HepG2 (cell line): ENCODE results near the gene ANAPC2. TPM values are rescaled to one million over a fixed set of nuclear protein-coding genes. Genes with fewer than 3 reads are reported as not detected.

Experiments
- AGO1 ChIP-seq: fragments of 200-400 bp; formaldehyde crosslinking; IDR thresholded peaks from 2 replicates; pipeline ENCODE4 v1.6.1; 2017; ENCODE audit warnings: mild to moderate bottlenecking, low read depth, low read length, moderate library complexity; ENCODE audit not compliant: poor library complexity, severe bottlenecking
- HDAC1 ChIP-seq: sonication (generic); formaldehyde crosslinking; IDR thresholded peaks from 2 replicates; pipeline ENCODE4 v1.5.1; 2020; ENCODE audit warnings: mild to moderate bottlenecking, missing genetic modification reagents
- HNF4G ChIP-seq, 2 experiments: sonication (generic) in 1 of 2; formaldehyde crosslinking in 1 of 2; IDR thresholded peaks; 2 replicates each; pipeline versions ENCODE4 v1.4.0 to v1.6.1; 2011 to 2020; ENCODE audit warnings: borderline replicate concordance in 2 of 2, low read depth in 2 of 2, mild to moderate bottlenecking in 2 of 2, low read length in 1 of 2, missing genetic modification reagents in 1 of 2, moderate library complexity in 1 of 2
- MAZ ChIP-seq, 2 experiments: sonication (generic) in 1 of 2; formaldehyde crosslinking in 1 of 2; IDR thresholded peaks; 2 replicates each; pipeline versions ENCODE4 v1.5.0 to v1.6.1; 2012 to 2020; ENCODE audit warnings: low read depth in 2 of 2, mild to moderate bottlenecking in 2 of 2, borderline replicate concordance in 1 of 2, improper control_type of control experiment in 1 of 2, low read length in 1 of 2, missing genetic modification reagents in 1 of 2, moderate library complexity in 1 of 2
- NCOA1 ChIP-seq: sonication (generic); formaldehyde crosslinking; IDR thresholded peaks from 2 replicates; pipeline ENCODE4 v1.9.0; 2021; ENCODE audit warnings: missing genetic modification reagents
- PPARG ChIP-seq: conservative IDR thresholded peaks from 2 replicates; pipeline ENCODE4 v1.6.1; 2016; ENCODE audit warnings: missing biosample characterization, missing genetic modification reagents
- RXRA ChIP-seq: sonication (generic); formaldehyde crosslinking; IDR thresholded peaks from 2 replicates; pipeline ENCODE4 v1.5.1; 2020; ENCODE audit warnings: missing genetic modification reagents
- SATB2 ChIP-seq: sonication (generic); formaldehyde crosslinking; IDR thresholded peaks from 2 replicates; pipeline ENCODE4 v1.5.0; 2020; ENCODE audit warnings: missing genetic modification reagents
- TOPORS ChIP-seq: sonication (generic); formaldehyde crosslinking; IDR thresholded peaks from 2 replicates; pipeline ENCODE4 v1.8.0; 2023; ENCODE audit warnings: mild to moderate bottlenecking, missing genetic modification reagents
- U2AF1 ChIP-seq: fragments of 200-400 bp; formaldehyde crosslinking; optimal IDR thresholded peaks from 2 replicates; pipeline ENCODE3; 2017; ENCODE audit warnings: mild to moderate bottlenecking, low read depth, low read length
- WIZ ChIP-seq: sonication (generic); formaldehyde crosslinking; IDR thresholded peaks from 2 replicates; pipeline ENCODE4 v1.5.1; 2020; ENCODE audit warnings: mild to moderate bottlenecking, missing genetic modification reagents
- YEATS4 ChIP-seq: sonication (generic); formaldehyde crosslinking; IDR thresholded peaks from 2 replicates; pipeline ENCODE4 v1.4.0; 2020; ENCODE audit warnings: missing genetic modification reagents, borderline replicate concordance
- ZBTB21 ChIP-seq: sonication (generic); formaldehyde crosslinking; IDR thresholded peaks from 2 replicates; pipeline ENCODE4 v1.4.0; 2020; ENCODE audit warnings: missing genetic modification reagents
- ZBTB43 ChIP-seq: sonication (generic); formaldehyde crosslinking; conservative IDR thresholded peaks from 2 replicates; pipeline ENCODE4 v1.4.0; 2020; ENCODE audit warnings: missing genetic modification reagents
- ZFP41 ChIP-seq: sonication (generic); formaldehyde crosslinking; IDR thresholded peaks from 2 replicates; pipeline ENCODE4 v1.4.0; 2020; ENCODE audit warnings: mild to moderate bottlenecking, missing genetic modification reagents, borderline replicate concordance
- ZFP91 ChIP-seq: sonication (generic); formaldehyde crosslinking; IDR thresholded peaks from 2 replicates; pipeline ENCODE4 v1.9.0; 2022; ENCODE audit warnings: missing genetic modification reagents, mild to moderate bottlenecking, borderline replicate concordance
- ZNF292 ChIP-seq: sonication (generic); formaldehyde crosslinking; IDR thresholded peaks from 2 replicates; pipeline ENCODE4 v1.8.1; 2022; ENCODE audit warnings: mild to moderate bottlenecking, low read depth, missing genetic modification reagents, borderline replicate concordance
- ZNF564 ChIP-seq: sonication (generic); formaldehyde crosslinking; IDR thresholded peaks from 2 replicates; pipeline ENCODE4 v1.8.1; 2023; ENCODE audit warnings: mild to moderate bottlenecking, missing genetic modification reagents
- ZNF777 ChIP-seq: sonication (generic); formaldehyde crosslinking; IDR thresholded peaks from 2 replicates; pipeline ENCODE4 v1.4.0; 2020; ENCODE audit warnings: missing genetic modification reagents
- ZSCAN29 ChIP-seq: sonication (generic); formaldehyde crosslinking; conservative IDR thresholded peaks from 2 replicates; pipeline ENCODE4 v1.4.0; 2020; ENCODE audit warnings: mild to moderate bottlenecking, missing genetic modification reagents
- ZSCAN5A ChIP-seq: sonication (generic); formaldehyde crosslinking; IDR thresholded peaks from 2 replicates; pipeline ENCODE4 v1.8.0; 2022; ENCODE audit warnings: mild to moderate bottlenecking, missing genetic modification reagents, borderline replicate concordance
- polyA plus RNA-seq, 8 experiments: library from polyadenylated mRNA; depleted of rRNA in 3 of 8; stranded (reverse) in 7 of 8; unstranded in 1 of 8; fragments of >200 nt; fragmentation: Illumina TruSeq in 4 of 8; extraction: Trizol in 4 of 8; gene quantifications; 2 replicates each; pipeline versions ENCODE4 v1.2.1 to v1.2.3, GENCODE V29; 2011 to 2016; ENCODE audit warnings: low read depth in 4 of 8, missing spikeins in 1 of 8, mixed read lengths in 1 of 8; ENCODE audit not compliant: insufficient read depth in 1 of 8
- total RNA-seq, 5 experiments: library from RNA; depleted of rRNA; stranded (reverse); fragments of >200 nt; fragmentation: Illumina TruSeq; extraction: Trizol; gene quantifications; 2 replicates each; pipeline ENCODE4 v1.2.3, GENCODE V29; 2016; ENCODE audit warnings: low read depth in 1 of 5
- TF ChIP-seq, protein P1 (sequence below): IDR thresholded peaks from 2 replicates; pipeline ENCODE4 v1.6.1; 2016; ENCODE audit warnings: mild to moderate bottlenecking

Gene ANAPC2
- total and polyA plus RNA-seq, 2 of the 13 experiments (the other 11 are each of a cell fraction or from before 2014, with no cell fraction given): 12.3 to 15.4 TPM

- TF ChIP-seq WIZ (CRISPR knock-in tag): no peak
- TF ChIP-seq TOPORS (CRISPR knock-in tag): no peak
- no peak for TF ChIP-seq ZNF564 (CRISPR knock-in tag)
- TF ChIP-seq YEATS4 (CRISPR knock-in tag): peak; percentile 71; the same call in 1 of the 2 replicates
- TF ChIP-seq ZFP41 (CRISPR knock-in tag): no peak
- no peak for TF ChIP-seq ZBTB43 (CRISPR knock-in tag)
- no peak for TF ChIP-seq SATB2
- TF ChIP-seq ZFP91: peak; percentile 71; the same call in 1 of the 2 replicates
- TF ChIP-seq, protein P1, sequence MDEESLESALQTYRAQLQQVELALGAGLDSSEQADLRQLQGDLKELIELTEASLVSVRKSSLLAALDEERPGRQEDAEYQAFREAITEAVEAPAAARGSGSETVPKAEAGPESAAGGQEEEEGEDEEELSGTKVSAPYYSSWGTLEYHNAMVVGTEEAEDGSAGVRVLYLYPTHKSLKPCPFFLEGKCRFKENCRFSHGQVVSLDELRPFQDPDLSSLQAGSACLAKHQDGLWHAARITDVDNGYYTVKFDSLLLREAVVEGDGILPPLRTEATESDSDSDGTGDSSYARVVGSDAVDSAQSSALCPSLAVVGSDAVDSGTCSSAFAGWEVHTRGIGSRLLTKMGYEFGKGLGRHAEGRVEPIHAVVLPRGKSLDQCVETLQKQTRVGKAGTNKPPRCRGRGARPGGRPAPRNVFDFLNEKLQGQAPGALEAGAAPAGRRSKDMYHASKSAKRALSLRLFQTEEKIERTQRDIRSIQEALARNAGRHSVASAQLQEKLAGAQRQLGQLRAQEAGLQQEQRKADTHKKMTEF (CRISPR knock-in tag): no peak
- TF ChIP-seq ZNF292 (CRISPR knock-in tag): no peak
- TF ChIP-seq PPARG (CRISPR knock-in tag): no peak
- TF ChIP-seq U2AF1: no peak
- no peak; the same call in none of the 2 replicates for TF ChIP-seq ZNF777 (CRISPR knock-in tag)
- TF ChIP-seq ZBTB21 (CRISPR knock-in tag): no peak
- peak; percentile 12; the same call in 1 of the 2 replicates for TF ChIP-seq HDAC1 (CRISPR knock-in tag)
- TF ChIP-seq ZSCAN29 (CRISPR knock-in tag): no peak
- TF ChIP-seq NCOA1 (CRISPR knock-in tag): no peak
- TF ChIP-seq HNF4G (IDR thresholded peaks at IDR 0.05; ENCODE audit: borderline replicate concordance, low read depth, low read length): no peak
- TF ChIP-seq HNF4G (CRISPR knock-in tag; IDR thresholded peaks at IDR 0.05; ENCODE audit: borderline replicate concordance, low read depth): 0 out of 2 replicates have a peak, but pooled peaks have one; percentile 15
- TF ChIP-seq ZSCAN5A (CRISPR knock-in tag): no peak
- peak; percentile 38; the same call in 1 of the 2 replicates for TF ChIP-seq MAZ (IDR thresholded peaks at IDR 0.05; ENCODE audit: borderline replicate concordance, low read depth, low read length)
- TF ChIP-seq MAZ (CRISPR knock-in tag; IDR thresholded peaks at IDR 0.05; ENCODE audit: low read depth): peak; percentile 73
- no peak; the same call in 1 of the 2 replicates for TF ChIP-seq RXRA (CRISPR knock-in tag)
- TF ChIP-seq AGO1: peak; percentile 31
Observed at GRCh38 chr9:137217276-137218211, 29.2 kb upstream of the ANAPC2 start (continued).
